Smooth muscle cell of the brain vasculature (primary cell): ENCODE measurements around the gene SEH1L.
A peak's percentile ranks its signal among the peaks of the same experiment; 100 is the strongest.
"Not testable (repeated sequence)": the region's sequence is repeated elsewhere in the genome, so short reads cannot be mapped to it uniquely, and the experiment has no call there.

Experiments
- DNase-seq: peaks from one replicate; pipeline ENCODE4 v3.0.0-alpha.2; 2012; ENCODE audit warnings: low read depth, low spot score

Gene SEH1L, protein sequence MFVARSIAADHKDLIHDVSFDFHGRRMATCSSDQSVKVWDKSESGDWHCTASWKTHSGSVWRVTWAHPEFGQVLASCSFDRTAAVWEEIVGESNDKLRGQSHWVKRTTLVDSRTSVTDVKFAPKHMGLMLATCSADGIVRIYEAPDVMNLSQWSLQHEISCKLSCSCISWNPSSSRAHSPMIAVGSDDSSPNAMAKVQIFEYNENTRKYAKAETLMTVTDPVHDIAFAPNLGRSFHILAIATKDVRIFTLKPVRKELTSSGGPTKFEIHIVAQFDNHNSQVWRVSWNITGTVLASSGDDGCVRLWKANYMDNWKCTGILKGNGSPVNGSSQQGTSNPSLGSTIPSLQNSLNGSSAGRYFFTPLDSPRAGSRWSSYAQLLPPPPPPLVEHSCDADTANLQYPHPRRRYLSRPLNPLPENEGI

DNA sequence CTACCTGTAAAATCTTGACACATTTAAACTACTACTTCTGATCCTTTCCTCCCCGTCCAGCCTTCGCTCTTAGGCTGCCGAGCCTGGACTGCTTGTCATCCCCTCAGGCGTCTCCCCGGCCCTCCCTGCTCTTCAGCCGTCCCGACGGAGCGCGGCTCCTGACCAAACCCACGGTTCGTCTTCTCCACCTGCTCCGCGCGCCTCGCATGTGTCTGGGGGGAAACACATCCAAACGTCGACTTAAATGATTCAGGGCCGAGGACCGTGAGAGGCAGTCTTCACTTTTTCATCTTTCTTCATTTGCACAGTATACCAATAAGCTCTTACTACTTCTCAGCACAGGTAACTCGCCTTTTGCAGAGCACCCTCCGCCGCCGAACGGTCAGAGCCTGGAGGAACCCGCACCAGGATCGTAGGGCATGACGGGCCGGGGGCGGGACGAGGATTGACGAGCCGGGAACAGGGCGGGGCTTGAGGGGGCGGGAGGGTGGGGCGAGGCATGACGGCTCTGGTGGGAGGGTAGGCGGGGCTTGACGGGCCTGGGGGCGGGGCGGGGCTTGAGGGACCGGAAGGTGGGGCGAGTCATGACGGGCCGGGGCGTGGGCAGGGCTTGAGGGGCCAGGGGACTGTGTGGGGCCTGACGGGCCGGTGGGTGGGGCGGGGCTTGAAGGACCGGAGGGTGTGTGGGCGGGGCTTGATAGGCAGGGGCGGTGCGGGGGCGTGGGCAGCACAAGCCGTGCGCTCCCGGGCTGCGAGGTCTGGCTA is at the start of gene SEH1L:
Gene SEH1L, plus strand, starts transcription at position 727 of the 765 bp plus-strand sequence. CDS start 111 bp downstream, outside the sequence.
- DNase-seq, result peak; percentile 98

DNA sequence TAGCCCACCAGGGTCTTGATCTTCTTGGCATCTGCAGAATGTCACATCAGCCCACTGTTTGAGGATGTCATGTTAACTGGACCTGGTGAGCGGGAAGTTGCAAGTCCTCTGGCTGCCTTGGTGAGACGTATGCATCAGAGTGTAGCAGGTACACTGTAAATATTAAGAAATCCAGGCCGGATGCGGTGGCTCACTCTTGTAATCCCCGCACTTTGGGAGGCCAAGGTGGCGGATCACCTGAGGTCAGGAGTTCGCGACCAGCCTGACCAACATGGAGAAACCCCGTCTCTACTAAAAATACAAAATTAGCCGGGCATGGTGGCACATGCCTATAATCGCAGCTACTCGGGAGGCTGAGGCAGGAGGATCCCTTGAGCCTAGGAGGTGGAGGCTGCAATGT is 46.6 kb upstream of the SEH1L start:
- not testable (repeated sequence) for DNase-seq

DNA sequence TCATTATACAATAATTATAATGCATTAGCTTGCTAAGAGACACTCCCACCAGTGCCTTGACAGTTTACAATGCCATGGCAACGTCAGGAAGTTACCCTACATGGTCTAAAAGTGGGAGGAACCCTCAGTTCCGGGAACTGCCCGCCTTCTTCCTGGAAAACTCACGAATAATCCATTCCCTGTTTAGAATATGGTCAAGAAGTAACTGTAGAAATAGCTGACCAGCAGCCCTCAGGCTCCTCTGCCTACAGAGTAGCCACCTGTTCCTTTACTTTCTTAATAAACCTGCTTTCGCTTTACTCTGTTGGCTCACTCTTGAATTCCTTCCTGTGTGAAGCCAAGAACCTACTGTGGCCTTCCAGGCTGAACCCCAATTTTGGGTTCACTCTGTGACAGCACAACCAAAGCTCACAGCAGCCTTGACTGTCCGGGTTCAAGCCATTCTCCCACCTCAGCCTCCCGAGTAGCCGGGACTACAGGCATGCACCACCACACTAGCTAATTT is 43.7 kb upstream of the SEH1L start:
- DNase-seq, result no peak

DNA sequence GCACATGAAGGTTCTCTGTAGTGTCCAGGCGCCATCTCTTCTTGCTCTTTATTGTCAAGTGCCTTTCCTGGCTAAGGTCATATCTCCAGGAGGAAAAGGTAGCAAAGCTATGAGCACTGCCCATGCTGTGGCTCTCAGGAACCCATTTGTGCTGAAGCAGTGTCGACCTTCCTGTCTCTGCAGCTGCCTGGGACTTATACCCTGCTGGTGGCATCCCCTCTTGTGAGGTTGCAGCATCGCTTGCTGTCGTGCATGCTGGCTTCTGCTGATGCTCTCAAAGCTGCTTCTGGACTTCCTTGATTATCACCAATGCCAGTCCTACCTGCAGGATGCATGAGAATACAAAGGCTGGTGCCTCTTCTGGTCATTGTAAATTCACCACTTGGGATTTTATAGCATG is 41.7 kb upstream of the SEH1L start:
- no peak for DNase-seq

DNA sequence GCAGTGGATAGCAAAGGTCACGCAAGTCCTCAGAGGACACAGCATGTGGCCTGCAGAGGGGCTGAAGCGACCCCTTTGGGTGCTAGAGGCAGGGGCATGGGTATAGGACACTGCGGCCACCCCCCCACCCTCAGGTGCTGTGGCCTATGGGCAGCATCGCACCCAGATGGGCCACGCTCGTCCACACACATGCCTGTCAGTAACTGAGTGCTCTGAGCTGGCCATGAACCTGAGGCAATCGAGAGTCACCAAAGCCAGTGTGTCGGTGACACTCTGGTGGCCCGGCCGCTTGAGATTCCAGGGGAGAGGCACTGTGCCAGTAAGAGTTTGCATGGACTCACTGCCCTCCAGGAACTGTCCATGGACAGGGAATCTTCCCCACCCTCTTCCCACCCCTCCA is 41.0 kb upstream of the SEH1L start:
- DNase-seq, result no peak

DNA sequence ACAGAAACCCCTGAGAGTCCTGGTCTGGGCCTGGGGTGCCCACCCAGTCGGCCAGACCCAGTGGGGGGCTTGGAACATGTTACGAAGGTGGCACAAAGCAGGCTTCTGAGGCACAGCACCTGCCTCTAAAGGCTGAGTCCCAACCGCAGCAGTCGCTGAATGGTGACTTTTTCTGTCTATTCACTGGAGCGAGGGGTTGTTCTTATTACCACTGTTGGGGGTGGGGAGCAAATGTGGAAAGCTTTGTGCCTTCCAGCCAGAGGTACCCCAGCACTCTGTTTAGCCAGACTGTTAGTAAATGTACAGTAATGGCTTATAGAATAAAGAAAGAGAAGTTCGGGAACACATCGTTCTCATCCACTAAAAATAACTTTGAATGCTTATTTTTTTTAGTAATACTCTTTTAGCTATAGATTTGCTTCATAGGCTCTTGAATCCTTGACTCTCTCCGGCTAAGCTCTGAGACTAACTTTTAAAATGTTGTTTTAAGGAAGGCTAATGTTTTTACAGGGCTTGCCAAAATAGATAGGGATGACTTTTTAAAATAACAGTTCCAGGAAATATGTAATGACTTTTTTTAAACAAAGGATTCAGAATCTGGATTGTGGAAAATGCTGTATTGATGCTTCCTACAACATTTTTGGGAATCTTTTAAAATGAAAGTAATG is 40.4 kb upstream of the SEH1L start:
- peak; percentile 52 for DNase-seq

DNA sequence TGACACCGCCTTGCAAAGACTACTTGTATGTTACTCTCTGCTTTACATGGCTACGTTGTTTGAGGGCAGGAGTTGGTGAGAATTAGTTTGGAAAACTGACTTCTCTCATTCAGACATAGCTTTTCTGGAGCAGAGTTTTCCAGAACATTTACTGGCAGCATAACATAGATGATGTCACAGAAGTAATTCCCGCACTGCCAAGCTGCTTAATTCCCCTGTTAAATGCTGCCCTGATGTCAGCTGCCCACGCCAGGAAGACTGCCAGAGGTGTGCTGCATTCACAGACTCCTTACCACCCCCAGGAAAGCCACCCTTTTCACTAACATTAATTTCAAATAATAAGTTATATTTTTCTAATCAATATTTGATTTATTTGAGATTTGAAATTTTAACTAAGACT is 39.1 kb upstream of the SEH1L start:
- DNase-seq, result no peak

DNA sequence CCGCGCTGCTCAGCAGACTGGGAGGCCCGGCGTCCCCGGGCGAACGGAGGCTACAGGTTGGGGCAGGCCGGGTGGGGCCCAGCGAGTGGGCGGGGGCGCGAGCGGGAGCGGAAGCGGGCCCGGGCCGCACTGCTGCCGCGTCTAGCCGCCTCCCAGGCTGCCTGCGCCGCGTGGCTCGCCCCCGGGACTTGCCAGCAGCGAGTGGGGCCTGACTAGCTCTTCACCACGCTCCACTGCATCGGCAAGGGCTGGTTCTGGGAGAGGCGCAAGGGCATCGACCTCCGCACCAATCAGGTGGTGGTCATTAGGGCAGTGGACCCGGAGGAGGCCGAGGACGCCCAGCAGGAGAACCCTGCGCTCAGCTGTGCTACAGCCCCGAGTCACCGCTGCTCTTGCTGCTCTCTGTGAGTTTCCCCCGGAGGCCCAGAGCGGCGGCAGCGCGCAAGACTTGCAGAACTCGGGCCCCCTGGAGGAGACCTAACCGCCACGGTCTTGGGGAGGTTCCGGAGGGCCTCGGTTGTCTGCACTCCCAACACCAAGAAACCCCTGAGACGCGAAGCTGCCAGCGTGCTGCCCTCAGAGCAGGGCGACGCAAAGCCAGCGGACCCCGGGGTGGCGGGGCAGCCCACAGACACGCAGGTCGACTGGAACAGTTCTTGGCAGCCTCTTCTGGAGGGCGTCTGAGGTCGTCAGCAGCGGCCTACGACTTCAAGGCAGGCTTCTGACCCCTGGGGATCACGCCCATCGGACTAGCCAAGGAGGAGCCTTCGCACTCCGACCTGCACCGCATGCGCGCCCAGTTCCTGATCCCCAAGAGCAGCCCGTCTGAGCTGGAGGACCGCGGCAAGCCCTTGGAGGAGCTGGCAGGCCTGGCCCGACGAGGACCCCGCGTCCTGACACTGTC is 36.5 kb upstream of the SEH1L start:
- DNase-seq, result no peak

DNA sequence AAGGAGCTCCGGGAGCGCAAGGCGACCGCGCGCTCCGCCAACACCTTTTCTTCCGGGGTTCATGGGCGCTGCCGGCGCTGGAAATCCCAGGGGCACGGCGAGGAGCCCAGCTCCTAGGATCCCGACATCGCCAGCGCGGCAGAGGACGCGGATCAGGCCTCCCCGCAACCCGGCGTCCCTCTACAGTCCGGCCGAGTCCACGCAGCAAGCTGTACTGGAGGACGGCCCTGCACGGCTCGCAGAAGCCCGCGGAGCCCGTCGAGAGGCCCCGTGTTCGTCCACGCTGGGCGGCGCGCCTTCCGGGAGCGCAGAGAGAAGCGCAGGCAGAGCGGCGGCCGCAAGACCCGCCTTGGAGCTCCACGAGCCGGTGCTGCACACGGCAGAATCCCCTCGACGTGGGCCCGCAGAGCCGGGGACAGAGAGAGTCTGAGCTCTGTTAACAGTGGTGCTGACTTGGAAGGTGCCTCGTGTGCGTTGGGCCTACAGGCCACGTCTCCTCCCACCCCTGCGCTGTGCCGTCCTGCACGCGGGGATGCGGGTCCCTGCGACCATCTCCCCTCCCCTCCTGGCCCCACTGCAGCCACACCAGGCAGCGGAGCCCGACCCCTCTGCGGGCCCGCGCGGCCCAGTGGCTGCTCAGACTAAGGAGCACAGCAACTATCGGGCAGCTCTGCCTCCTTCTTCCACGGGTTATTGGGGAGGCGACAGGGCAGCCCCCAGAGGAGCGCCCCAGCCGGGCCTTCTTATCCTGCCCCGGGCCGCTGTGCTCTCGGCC is 35.7 kb upstream of the SEH1L start:
- DNase-seq, result no peak

DNA sequence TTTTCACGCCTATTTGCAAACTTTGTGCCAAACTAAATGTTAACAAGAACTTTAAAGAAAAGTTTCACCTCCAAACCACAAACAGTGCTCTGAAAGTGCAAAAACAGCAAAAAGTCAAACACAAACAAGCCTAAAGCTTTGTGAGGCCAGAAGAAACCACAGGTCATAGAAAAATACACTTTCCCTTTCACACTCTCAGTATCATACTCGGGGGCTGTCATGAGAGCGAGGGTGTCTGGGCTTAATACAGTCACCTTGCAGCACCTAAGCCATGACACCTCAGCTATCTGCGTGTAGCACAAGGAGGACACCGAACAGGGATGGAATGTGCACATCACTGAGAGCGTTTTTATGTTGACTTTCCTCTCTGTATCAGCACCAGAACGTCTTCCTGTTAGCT is 26.6 kb upstream of the SEH1L start:
- no peak for DNase-seq

DNA sequence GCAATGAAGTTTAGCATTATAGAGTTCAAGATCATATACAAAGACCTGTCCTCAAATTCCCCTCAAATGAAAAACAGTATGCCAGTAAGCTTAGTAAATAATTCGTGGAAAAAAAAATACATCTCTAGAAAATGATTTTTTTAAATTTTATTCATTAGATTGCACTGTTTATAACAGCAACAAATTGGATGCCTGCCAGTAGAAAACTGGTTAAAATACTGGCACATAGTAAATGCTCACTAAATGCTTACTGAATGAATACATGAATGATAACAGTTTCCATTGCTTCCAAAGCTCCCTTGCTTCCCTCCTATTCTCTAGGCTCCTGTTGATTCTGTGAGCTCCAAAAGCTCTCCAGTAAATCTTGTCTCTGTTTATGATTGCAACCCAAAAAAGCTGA is 25.5 kb upstream of the SEH1L start:
- DNase-seq, result no peak

DNA sequence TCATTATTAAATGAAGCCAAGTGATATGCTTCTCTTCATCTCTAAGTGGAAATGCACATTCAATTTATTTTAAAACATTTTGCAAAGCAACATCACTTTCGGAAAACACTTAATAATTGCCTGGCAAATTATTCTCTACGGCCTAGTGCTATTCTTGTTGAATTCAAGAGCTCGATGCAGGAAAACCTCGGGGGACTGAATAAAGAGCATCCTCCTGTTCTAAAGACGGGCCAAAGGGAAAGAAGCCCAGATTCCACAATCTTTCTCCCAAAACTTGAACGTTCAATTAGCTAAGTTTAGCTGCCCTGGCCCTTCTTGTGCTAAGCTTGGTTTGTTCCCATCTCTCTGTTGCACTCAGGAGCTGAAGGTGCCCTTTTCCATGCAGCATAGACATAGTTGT is 23.2 kb upstream of the SEH1L start:
- no peak for DNase-seq

DNA sequence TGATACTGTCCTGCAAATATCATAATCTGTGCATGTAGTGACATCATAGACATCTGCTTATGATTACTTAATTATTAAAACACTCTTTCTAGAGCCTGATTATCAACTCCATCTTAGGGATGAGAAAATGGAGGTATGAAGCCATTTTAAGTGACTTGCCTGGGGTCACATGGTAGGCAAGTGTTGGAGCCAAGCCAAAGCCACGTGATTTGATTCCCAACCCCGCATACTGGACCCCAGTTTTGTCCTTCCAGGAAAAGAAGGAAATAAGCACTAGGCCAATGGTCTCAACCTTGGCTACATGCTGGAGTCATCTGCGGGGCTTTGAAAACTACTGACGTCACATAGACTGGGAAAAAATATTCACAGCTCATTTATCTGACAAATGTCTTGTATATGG is 19.6 kb upstream of the SEH1L start:
- DNase-seq, result no peak

DNA sequence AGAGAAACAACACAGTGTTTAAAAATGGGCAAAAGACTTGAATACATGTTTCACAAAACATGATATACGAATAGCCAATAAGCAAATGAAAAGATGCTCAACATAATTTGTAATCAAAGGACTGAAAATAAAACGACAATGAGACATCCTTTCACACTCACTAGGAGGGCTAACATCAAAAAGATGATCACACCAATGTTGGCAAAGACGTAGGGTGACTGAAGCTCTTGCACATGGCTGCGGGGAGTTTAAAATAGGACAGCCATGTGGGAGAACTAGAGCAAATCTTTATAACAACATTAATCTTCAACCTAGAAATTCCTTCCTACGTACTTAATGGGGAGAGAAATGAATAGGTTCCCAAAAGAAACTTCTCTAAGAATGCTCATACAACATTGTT is 19.2 kb upstream of the SEH1L start:
- DNase-seq, result no peak

DNA sequence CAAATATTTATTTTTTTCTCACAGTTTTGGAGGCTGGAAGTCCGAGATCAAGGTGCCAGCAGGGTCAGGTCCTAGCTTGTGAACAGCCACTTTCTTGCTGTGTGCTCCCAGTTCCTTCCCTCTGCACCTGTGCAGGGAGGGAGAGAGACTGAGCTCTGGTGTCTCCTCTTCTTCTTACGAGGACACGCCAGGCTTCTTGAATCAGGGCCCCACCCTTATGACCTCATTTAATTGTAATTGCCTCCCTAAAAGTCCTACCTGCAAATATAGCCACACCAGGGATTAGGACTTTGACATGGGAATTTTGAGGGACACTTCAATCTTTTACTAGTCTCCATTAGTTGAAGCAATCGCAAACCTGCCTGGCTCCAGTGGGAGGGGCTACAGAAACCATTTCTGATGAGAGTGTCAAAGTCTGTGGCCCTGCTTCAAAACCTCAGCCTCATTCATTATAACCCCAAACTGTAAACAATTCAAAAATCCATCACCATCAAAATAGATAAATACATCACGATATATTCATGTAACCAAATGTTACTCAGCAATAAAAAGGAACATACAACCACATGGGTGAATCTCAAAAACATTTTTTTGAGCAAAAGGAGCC is 18.2 kb upstream of the SEH1L start:
- no peak for DNase-seq

DNA sequence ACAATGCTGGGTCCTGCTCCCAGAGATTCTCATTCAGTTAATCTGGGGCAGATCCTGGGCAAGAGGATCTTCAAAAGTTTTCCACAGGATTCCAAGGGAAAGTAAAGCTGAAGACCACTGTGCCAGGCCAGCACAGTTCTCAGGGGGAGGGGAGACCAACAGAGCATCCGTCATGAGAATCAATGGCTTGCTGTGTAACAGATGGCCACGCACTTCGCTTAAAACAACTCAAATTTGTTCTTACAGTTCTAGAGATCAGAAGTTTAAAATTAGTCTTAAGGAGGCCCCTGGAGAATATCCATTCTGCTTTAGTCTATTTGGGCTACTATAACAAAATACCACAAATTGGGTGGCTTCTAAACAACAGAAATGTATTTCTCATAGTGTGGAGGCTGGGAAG is 17.4 kb upstream of the SEH1L start:
- DNase-seq, result no peak

DNA sequence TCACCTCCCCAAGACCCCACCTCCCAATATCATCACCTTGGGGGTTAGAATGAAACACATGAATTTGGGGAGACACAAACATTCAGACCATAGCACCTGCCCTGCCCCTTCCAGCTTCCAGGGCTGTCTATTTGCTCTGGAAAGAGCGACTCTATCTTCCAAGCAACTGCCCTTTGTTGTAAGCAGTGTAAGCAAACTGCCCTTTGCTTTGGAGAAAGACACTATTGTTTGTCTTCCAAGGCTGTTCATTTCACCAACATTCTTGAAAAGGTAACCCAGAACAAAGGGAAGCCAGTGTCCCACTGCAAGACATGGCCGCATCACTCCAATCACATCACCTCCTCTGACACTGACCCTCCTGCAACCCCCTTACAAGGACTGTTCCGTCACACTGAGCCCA is 16.9 kb upstream of the SEH1L start:
- DNase-seq, result no peak

DNA sequence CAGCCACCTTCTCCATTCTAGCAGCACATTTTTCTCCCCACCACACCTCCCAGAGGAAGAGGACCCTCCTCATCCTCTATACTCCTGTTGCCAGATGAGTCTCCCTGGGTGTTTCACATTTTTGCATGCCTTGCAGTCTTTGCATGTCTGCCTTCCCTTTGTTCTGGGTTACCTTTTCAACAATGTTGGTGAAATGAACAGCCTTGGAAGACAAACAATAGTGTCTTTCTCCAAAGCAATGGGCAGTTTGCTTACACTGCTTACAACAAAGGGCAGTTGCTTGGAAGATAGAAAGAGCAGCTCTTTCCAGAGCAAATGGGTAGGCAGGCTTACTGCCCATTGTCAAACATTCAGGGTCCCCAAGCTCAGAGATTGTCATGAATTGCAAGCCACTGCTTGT is 14.5 kb upstream of the SEH1L start:
- no peak for DNase-seq

DNA sequence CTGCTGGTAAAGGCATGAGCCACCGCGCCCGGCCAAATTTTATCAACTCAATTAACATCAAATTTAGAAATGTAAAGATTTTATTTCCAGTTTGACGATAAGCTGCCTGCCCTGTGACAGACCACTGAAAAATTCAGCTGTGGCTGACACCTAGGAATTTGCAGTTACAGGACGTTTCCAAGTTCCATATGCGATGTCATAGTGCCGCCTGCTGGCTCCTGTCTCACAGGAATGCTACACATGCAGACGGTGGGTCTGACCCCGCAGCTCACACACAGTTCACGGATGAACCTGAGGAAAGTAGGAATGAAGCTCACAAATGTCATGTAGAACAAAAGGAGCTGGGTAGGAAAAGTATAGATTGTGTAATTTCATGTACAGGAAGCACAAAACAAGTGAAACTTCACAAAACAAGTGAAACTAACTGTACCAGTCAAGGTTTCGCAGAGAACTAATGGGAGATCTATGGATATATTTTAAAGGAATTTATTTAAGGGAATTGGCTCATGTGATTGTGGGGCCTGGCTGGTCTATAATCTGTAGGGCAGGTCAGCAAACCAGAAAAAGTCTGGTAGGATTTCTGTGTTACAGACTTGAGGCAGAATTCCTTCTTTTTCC is 13.2 kb upstream of the SEH1L start:
- peak; percentile 71 for DNase-seq

DNA sequence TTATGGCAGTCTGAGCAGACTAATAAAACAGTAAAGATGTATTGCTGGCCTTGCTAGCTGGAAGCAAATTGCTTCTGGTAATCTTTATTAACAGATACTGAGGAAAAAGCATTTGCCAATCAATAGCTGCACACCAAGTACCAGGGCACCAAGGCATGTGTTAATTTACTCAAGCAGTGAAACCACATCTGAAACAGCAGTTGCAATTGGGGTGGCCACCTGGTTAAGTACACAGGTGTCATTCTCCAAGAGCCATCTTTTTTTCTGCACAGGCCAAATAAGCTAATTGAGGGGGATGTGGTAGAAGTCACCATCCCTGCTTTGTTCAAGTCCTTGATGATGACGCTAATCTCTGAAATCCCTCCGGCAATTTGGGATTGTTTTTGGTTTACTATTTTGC is 8.6 kb upstream of the SEH1L start:
- DNase-seq, result no peak
